Globus pallidus (tissue), 1 donor: Measurements from ENCODE around the gene ZMAT5.

Source experiments
- DNase-seq: peaks from one replicate; pipeline ENCODE4 v3.0.0-alpha.2; 2015; ENCODE audit warnings: low spot score

Gene ZMAT5

DNA sequence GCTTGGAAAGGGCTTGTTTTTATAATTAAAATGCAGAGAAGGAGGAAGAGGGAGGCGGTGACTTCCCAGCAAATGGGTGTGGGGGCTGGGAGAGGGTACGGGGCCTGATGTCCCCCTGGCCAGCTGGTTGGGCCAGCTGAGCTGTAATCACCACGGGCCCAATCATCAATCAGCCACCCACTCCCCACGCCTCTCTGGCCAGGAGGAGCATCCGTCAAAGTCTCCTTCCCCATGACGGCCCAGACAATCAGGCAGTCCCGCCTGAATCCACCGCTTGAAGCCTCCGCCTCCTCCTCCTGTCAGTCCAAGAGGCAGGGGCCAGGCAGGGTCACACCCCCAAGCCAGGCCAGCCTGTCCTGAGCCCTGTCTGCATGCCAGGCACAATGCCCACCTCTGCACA is 60.3 kb downstream of the ZMAT5 start:
- DNase-seq: no peak

DNA sequence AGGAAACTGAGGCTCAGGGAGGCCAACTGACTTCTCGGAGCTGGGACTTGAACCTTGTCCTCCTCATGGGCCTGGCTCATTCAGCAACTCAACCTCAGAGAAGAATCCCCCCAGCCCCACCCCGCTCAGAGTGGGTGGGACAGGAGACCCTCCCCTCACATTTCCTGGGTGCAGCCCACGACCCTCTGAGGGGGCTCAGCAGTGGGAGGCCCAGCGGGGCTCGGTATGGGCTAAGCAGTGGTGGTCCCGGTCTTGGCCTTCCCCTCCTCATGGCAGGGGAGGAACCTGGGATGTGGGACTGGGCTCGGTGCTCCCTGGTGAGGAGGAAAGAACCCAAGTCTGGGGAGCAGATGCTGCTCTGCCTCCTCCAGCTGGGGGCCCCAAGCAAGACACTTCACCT is 61.2 kb downstream of the ZMAT5 start:
- DNase-seq: no peak

DNA sequence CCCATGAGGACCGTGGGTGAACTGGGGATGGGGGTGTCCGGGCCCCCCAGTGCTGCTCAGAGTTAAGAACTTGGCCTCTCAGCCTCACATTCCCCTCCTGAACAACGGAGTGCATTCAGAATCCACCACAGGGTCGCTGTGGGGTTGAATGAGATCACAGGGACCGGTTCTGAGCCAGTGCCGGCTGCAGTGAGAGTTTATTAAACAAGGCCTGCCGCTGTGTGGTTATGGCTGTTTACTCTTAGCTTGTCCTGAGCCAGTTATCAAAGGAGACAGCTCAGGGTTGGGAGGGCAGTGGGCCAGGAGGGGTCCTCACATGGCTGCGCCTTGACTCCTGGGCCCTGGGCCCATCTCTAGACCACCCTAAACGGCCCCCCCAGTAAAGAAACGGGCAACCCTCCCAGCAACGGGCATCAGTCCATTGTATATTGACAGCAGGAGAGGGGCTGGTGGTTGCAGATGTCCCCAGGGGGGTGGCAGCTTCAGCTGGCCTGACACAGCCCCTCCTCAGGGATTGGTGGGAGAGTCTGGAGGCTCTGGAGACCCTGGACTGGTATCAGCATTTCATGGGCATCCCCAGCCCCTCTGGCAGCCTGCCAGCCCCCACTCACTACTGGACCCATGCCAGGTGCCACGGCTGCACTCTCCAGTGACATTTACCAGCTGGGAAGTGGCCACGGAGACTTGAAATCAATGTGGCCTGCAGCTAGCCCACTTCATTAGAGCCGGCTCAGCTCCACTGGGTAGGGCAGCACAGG is 62.1 kb downstream of the ZMAT5 start:
- peak; percentile 86 for DNase-seq

DNA sequence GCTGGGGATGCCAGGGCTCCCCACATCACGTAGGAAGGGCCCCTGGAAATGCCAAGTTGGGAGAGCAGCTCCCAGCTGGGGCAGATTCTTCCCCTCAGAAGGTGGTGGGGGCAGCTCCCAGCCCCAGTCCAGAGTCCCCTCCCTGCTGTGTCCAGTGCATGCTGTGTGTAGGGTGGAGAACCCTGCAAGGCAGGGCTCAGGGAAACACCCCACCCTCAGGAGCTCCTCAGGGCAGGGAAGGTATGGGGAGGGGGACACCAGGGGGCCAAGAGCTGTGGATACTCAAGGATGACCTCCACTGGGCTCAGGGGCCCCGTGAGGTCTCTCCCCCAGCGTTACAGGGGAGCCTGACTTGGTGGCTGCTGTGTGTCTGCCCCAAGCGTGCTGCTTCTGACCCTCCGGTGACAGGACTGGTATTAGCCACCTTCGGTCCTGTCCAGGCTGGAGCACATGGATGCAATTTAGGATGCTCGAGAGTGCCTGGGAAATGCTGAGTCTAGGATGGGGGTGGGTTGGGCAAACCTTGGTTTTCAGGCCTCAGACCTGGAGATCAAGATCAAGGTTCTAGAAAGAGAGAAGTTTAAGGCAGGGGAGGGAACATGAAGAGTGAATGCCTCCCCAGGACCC is 63.1 kb downstream of the ZMAT5 start:
- no peak for DNase-seq

DNA sequence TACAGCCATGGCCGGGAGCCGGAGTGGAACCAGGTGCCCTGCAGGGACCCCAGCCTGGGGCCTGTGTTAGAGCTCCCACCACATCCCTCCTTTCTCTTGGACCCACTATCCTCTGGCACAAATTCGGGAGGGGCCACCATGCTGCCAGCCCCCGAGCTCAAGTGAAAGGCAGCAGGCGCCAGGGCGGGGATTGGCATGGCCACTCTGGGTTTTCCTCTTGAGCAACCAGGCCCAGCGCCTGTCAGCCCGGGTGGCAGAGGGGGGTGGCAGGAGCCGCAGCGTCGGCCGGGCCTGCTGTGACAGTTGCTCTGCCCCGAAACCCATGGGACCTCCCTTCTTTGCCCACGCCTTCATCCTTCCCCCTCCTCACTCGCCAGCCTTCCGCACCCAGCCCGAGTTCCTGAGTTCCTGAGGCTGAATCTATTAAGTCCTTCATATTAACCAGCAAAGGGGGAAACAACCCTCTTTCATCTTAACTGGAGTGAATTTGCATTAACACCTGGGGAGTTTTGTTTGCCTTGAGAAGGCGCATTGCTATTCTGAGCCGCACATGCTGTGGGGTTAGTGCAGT is 63.8 kb downstream of the ZMAT5 start:
- DNase-seq: peak; percentile 52

DNA sequence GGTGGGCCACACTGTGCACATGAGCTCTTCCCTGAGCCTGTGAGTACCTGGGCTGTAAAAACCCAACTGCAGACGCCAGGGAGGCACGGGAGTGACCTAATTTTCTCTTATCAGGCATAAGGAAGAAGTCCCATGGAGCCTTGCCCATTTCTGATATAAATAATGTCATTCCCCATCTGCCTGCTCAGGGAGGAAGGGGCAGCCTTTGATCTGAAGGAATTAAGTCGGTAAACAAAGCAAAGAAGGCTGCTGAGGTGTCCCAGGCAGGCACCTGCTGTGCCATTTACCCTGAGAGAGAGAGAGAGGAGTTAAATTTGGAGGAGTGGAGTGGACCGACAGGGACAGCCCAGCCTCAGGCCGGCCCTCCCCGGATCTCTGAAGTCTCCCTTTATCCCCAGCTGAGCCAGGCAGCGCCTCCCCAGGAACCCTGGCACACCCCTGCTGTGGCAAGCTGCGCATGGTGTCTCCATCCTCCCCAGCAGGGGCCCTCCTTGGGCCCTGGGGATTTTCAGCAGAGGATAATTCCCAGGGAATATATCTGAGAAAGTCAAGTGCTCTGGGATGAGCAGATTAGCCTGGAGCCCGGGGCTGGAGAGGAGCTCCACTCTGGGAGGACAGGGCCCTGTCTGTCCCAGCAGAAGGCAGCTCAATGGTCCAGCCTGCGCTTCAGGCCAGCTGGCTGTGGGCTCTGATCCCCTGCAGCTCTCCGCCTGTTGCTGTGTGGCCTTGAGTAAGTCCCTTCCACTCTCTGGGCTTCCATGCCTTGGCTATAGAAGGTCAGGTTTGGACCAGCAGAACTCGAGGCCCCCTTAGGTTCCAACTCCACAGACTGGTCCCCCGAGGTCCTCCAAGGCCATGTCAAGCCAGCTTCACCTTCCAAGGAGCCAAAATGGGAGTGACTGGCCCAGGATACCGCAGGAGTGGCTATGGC is 64.5 kb downstream of the ZMAT5 start:
- no peak for DNase-seq

DNA sequence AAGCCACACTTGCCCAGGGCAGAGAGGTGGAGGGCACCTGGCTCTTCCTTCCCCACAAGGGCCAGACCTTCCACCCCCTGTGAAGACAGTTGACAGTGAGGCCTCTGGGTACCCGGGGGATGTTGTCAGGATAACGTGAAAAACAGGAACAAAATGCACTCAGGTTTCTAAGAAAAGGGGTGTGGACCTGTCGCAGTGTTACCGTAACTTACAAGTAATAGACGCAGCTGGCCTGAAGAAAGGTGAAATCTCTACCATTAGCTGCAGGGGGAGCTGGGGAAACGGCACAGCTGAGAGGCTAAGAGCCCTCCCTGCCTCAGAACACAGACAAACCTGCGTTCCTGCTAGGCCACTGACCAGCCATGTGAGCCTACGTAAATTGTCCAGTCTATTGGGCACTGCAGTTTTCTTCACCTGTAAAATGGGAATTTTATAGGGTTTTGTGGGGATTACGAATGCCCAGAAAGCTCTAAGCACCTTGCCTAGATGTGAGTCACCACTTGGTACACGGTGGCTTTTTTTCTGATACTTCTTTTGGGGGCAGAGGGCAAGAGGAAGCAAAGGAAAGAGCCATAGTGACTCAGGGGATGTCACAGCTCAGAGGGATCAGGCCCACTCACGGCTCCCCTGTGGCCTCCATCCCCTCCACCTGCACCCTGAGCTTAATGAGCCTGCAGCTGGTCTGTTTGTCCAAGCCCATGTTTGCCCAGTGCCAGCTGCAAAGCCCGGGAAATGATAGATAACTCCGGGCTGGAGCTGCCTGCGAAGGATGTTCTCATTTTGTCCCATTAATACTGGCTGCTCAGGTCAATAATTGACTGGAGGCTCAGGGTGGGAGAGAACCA is 65.4 kb downstream of the ZMAT5 start:
- DNase-seq: no peak

DNA sequence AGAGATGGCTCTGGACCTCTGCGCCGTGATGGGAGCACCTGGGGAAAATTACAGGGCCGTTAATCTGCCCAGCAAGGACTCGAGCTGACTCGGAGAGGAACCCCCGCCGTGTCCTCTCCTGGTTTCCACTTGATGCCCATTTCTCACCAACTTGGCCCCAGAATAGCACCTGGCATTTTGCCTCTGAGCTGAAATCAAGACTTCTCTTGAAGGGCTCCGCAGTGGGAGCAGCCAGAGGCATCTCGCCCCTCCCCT is 66.0 kb downstream of the ZMAT5 start:
- no peak for DNase-seq

DNA sequence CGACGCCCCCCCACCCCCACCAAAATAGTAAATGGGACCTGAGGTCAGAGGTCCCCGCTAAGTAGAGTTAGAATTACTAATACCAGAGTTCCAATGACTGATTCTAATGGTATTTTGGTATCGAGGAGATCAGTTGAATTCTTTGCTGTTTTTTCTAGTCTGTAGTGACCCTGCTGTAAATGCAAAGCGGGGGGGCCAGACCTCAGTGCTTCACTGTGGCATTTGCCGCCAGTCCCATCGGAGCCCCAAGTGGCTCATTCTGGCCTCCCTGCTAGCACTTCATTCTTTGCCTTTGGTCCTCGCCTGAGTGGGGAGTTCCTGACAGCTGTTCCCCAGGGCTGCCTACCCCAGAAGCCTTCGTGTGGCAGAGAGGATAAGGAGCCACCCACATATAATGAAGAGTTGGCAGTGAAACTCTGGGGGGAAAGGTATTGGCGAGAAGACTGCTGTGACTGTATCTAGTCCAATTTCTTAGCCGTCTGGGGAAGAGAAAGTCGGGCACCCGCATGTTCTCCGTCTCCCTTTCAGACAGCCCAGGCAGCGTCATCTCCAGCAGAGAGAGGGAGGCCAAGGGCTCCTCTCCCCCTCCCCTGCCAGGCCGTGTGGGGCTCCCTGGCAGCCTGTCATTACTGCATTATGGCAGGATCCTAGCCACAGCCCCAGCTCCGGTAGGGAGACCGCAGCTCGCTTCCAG is 66.5 kb downstream of the ZMAT5 start:
- no peak for DNase-seq

DNA sequence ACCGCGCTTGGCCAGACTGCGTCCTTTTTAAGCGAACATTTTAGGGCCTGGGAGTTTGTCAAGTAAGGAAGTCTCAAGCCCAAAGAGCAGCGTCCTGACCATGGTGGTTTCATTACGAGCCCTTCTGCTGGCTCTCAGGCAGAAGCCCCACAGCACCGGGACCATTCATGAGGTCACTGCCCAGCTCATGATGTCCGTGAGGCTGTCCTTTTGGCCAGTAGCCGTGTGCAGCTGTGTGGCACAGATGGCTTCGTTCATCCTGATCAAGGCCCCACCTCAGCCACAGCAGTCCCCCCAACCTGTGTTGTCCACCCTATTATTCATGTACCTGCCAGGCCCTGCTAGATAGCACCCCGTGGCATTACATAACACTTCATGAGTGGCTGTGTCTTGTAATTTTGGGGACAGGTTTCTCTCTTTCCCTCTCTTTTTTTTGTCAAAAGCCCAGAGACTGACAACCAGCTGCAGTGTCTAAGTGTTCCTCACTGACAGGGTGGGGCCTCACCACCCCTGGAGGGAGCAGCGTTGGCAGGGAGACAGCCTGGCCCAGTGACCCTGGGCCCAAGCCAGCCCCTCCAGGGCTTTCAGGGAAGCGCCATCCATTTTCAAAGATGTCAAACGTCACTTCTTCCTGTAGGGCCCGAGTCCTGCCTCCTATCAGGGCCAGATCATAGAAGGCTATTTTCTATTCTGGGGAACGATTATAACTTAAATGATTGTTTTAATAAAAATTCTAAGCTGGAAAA is 68.8 kb downstream of the ZMAT5 start:
- no peak for DNase-seq

DNA sequence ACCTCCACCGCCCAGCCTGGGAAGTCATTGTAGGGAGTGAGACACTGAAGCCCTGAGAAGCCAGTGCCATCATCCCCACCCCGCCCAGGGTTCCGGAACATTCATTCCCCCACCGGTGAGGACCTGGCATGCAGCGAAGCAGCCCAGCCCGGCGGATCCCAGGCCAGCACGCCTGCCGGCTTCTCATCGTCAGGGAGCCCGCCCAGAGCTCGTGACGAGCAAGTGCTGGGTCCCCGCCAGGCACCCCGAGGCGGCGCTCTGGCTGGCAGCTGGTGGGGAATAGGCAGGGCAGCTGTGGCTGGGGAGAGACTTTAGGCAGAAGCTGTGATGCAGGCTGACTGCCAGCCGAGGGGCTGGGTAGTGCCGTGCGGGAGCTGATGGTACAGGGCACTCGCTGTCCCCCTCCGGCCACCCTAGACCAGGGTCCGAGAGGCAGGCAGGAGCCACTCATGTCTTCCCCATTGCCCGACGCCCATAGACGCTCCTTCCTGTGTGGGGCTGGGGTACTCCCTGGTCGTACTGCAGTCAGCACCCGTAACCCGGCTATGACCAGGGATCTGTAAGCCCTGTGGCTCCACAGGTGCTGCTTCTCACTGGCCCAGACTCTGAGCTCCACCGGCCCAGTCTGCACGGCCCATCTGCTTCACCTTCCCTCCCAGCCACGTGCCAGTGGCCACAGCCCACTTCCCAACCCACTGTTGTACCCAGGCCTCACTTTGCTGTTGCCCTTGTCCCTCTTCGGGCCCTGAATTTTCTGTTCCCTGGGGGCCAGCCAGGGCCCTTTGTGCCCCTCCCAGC is 71.5 kb downstream of the ZMAT5 start:
- peak; percentile 67 for DNase-seq

DNA sequence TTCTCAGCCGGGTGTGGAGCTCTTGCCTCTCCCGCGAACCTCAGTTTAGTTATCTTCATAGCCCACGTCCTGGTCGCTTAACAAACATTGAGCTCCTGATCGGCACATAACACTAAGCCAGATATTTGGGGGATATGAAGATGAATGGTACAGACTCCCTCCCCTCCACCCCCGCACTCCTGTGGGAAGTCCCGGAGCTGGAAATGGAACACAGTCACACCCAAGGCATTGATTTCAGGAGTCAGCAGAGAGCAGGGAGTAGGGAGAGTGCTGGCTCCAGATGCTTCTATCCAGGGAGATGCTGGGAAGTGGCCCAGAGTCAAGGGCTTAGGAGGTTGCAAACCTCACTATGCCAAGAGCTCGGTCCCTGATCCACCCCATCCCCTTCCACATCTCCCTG is 73.1 kb downstream of the ZMAT5 start:
- no peak for DNase-seq

DNA sequence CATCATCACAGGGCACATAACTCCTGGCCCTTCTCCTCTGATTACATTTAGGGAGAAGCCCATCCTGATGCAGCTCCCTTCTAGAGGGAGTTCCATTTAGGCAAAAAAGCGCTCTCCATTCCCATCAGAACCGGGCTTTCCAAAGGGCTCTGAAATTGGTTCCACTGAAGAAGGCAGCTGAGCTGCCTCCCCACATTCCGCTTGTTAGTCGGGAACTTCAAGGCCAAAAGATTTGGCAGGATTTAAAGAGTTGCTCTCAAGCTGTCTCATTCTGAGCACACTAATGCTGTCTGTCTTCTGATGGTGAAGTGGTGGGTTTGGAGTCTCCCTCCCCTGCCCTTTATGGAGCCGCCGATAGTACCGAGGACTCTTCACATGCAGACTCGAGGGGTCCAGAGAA is 73.6 kb downstream of the ZMAT5 start:
- no peak for DNase-seq

DNA sequence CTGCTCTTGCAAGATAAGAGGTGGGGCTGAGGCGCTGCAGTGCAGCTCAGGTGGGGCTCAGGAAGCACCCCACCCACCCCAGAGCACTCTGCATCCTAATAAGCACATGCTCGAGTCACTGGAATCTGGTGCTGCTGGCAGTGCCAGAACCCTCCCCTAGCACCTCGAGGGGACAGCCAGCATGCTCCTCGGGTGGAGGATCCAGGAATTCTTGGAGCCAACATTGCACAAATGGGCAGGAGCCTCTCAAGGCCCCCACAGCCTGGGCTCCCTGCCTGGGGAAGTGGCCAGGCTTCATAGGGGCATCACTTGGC is 74.5 kb downstream of the ZMAT5 start:
- no peak for DNase-seq

DNA sequence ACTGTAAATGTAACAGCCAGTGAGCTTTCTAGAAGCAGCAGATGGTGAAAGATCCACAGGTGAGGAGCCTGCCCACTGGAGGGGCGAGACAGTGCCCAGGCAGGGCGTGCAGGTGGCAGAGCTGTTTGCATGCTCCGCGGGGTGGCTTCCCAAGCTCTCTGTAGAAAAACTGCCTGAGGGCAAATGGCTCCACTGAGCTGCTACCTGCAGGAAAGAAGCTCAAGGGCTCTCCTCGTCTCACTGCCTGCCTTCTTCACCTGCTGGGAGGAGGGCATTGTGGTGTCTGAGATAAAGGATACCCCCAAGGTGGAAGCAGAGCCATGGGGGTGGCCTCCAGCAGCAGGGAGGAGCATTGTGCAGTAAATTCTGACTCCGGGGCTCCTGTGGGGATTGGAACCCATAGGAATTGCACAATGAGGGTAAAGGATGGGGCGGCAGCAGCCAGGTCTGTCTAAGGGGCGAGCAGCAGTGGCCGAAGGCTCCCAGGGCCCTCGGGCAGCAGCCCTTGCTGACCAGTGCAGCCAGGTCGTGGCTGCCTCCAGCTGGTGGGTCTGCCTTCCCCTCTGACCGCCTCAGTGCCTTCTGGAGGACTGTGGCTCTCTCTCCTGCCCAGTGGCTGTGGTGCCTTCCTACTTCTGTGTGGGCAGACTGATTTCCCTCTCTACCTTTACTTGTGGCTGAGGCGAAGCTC is 75.0 kb downstream of the ZMAT5 start:
- DNase-seq: no peak

DNA sequence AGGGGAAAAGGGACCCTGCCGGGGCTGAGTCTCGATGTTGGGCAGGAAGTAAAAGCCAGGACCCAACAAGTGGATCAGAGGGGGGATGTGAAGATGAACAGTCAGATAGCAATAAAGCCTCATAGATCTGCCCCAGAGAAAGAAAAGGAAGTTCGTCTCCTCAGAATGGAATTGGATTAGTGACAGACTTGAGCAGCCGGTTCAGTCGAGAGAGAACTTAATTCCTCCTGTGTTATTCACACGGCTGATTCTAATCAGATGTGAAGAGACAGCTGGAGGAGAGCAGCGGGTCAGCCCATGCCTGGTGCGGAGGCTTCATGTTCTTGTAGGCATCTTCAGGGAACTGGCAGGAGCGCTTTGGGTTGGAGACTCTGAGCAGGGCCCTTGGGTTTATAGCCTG is 76.3 kb downstream of the ZMAT5 start:
- DNase-seq: no peak

DNA sequence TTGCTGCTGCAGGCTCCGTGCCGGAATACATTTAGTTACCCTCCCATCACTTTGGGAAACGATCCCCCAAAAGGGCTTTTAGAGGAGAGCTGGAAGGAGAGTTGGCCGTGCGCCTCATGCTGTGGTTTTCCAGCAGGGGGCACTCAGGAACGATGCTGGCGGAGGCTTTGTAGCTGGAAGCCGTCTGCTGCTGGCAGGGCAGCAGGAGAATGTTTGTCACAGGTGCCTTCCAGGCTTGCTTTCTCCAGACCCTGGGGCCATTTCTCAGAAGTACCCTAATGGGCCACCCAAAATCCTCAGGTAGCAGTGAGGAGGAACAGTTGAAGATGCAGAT is 77.0 kb downstream of the ZMAT5 start:
- peak; percentile 71 for DNase-seq

DNA sequence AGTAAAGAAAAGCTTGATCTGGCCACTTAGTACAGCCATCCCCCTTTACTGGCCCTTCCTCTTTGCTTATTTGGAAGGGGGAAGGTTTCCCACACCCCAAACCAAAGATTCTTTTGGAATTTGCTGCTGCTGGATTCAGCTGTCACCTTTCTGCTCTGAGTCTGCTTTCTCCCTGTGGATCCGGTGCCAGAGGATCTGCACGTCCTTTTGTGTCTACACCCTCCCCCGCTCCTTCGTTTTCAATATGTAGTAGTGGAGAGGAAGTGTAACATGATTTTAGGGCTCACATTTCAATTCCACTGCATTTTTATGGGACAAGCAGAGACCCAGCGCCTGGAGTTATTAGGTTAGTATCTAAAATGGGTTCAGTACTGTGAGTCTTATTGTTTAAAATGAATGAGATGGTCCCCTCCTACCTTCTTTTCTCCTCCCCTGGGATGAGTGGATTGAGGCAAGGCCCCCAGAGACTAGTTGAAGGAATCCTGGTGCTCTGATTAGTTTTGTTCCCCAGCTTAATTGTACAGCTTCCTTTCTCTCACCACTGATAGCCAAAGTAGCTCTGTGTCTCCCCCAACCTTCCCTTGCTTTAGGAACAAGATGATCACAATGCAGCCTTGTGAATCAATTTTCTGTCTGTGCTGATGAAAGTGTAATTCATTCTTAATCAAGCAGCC is 77.5 kb downstream of the ZMAT5 start:
- DNase-seq: no peak

DNA sequence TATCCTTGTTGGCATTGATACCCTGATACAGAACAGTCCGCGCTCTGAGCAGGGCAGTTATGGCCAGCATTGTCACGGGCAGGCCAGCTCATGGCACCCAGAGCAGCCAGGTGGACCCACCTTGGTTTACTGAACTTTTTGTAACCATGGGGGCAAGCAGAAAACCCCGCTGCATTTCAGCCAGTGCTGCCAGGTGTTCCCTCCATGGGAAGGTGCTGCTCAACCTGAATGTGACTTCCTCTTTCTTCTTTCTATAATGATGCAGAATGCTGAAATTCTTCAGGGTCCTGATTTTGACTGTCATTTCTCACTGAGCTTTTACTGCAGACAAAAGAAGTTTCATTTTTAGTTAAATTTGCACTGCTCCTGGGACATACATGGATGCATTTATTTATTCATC is 82.6 kb downstream of the ZMAT5 start:
- no peak for DNase-seq
